ENCODE data around the gene CEBPB.

Gene CEBPB

GRCh38 chr20:50215101-50215690 is 24.6 kb downstream of the CEBPB start:
- DNase-seq = no peak

GRCh38 chr20:50215926-50216325 is 25.3 kb downstream of the CEBPB start:
- no peak for DNase-seq

GRCh38 chr20:50216543-50217206 is 26.0 kb downstream of the CEBPB start:
- DNase-seq = no peak

GRCh38 chr20:50217207-50217949 is 26.7 kb downstream of the CEBPB start:
- DNase-seq = no peak

- no peak for DNase-seq
Observed at GRCh38 chr20:50218987-50219435, 28.4 kb downstream of the CEBPB start.

GRCh38 chr20:50219600-50219999 is 29.0 kb downstream of the CEBPB start:
- no peak for DNase-seq

GRCh38 chr20:50220093-50220893 is 29.7 kb downstream of the CEBPB start:
- DNase-seq = no peak

- no peak for DNase-seq
Observed at GRCh38 chr20:50220894-50221365, 30.3 kb downstream of the CEBPB start.

GRCh38 chr20:50221501-50222308 is 31.1 kb downstream of the CEBPB start:
- DNase-seq = no peak

GRCh38 chr20:50222309-50223038 is 31.8 kb downstream of the CEBPB start:
- no peak for DNase-seq

- no peak for DNase-seq
Observed at GRCh38 chr20:50223039-50224005, 32.7 kb downstream of the CEBPB start.

- DNase-seq = no peak
Observed at GRCh38 chr20:50224052-50224451, 33.4 kb downstream of the CEBPB start.

GRCh38 chr20:50224531-50225255 is 34.1 kb downstream of the CEBPB start:
- DNase-seq = no peak

GRCh38 chr20:50226093-50226974 is 35.7 kb downstream of the CEBPB start:
- DNase-seq = no peak

GRCh38 chr20:50227506-50227905 is 36.9 kb downstream of the CEBPB start:
- no peak for DNase-seq

GRCh38 chr20:50229156-50229607 is 38.6 kb downstream of the CEBPB start:
- DNase-seq = no peak

GRCh38 chr20:50230184-50230583 is 39.6 kb downstream of the CEBPB start:
- DNase-seq = no peak

- DNase-seq = no peak
Observed at GRCh38 chr20:50230871-50231560, 40.4 kb downstream of the CEBPB start.

Measured in NCI-H1694 treated with DMSO at 0.1 percent for 48 hours (cell line).